Measurements from ENCODE around the gene RNF222.

RNF222 gene

GRCh38 chr17:8397636-8398035 is at the start of gene RNF222:
RNF222 (minus strand) TSS chr17:8397827; CDS start chr17:8393461, 4,366 bp downstream.
- no peak for DNase-seq

GRCh38 chr17:8445536-8445935 is 47.9 kb upstream of the RNF222 start:
- no peak for DNase-seq

DNA sequence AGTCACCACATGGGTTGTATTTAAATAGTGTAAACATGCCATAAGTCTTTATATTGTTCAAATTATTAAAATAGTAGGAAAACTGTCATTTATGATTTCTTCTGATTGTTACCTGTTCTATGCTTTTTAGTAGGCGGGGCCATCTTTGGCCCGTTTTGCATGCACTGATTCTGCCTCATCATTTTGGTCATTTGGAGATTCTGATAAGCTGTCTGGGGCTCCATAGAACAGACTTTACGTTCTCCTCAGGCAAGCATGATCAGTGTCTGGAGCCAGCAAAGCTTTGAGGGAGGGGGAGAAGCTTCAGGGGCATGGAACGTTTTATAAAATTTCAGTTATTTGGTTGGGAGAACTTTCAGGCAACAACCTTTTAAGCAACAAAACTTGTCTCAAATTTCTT is 46.9 kb upstream of the RNF222 start:
- no peak for DNase-seq

- no peak for DNase-seq
These were observed 46.1 kb upstream of the RNF222 start for GRCh38 chr17:8443756-8444155.

GRCh38 chr17:8442310-8442709 is 44.7 kb upstream of the RNF222 start:
- no peak for DNase-seq

DNA sequence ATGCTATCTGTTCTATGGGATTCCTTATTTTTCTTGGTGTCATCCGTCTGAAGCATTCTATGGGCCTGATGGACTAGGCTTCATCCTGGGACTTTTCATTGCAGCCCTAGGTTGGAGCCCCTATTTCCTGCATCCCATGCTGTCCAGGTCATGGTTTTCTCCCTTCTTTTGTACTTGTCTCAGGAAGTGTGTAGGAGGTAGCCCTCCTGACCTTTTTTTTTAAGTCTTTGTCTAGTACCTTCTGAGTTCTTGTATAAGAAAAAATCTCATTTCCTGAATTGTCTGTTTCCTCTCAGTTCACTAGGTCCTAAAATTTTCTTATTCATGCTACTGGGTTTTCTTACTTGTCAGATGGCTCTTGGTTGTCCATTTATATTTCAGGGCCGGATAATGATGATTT is 44.1 kb upstream of the RNF222 start:
- no peak for DNase-seq

DNA sequence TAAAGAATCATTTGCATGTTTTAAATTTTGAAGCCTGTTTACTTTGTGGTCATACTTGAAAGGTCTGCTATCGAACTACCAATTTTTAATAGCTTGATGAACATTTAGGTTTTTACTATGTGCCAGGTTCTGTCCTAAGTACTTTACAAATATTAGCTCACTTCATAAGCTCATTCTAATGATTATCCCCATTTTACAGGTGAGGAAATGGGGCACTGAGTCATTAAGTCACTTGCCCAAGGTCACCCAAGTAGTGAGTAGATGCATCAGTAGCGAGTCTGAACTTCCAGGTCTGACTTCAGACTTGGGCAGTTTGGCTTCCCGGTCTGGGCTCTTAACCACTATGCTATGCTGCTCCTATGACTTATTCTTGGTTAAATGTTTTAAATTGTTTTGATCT is 42.1 kb upstream of the RNF222 start:
- DNase-seq = no peak

- DNase-seq = no peak
These were observed 40.8 kb upstream of the RNF222 start for GRCh38 chr17:8438441-8438840.

- DNase-seq = no peak
These were observed 39.2 kb upstream of the RNF222 start for GRCh38 chr17:8436844-8437171.

GRCh38 chr17:8436169-8436843 is 38.7 kb upstream of the RNF222 start:
- DNase-seq = no peak

DNA sequence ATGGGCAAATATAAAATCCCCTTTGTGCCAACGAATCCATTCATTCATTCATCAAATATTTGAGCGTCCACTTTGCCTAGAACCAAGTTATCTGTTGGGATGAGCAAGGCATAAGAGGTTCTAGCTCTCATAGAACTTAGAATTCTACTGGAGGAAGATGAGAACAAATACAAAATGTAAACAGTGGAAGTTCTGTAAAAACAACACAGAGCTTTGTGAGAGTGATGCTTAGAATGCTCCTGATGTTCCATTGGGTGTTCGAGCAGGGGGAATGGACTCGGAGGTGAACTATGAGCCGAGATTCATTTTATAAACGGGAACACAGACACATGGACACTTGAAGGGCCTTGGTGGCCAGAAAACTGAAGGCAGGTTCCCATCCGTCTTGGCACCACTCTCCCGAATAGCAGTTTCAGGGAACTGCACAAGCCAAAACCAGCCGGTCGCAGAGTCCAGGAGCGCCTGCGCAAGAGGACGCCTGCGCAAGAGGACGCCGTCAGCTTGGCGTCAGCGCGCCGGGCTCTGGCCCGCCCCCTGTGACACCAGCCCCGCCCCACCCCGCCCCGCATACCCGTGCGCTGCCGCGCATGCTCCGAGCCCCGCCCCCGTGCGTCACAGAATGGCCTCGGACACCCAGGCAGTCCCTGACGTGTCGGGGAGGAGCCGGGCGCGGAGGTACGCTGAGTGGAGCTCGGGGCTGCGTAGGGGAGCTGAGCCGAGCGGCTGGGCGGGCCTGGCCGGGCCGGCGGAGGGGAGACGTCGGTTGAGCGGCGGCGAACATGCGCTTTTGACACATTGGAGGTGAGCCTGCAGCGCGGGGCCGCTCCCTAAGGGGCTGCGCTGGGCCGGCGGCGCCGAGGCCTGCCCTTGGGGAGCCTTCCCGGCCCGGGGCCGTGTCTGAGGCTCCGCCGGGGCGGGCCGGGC is 37.9 kb upstream of the RNF222 start, which contains the start of gene NDEL1:
NDEL1 (plus strand) TSS at position 640 of the 924 bp plus-strand sequence. CDS start 8,388 bp downstream, outside the sequence.
- DNase-seq = peak; percentile 97

- DNase-seq = peak; percentile 96
These were observed 33.3 kb upstream of the RNF222 start for GRCh38 chr17:8430966-8431365.

DNA sequence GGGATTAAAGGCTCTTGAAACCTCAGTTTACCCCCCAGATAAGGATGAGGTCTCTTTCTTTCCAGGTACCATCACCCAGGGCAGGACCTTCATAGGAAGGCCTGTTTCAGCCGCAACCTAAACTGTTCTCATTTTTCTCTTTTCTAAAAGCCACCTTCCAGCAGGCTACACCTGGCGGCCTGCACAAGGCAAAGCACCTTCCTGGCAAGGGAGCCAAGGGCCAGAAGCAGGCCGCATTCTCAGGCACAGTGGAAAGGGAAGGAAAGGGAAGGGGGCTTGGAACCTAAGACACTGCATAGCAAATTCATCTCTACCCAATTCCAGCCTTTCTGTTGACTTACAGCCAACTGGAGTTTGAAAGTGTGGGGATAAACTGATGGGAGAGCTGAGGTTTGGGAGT is 29.2 kb upstream of the RNF222 start:
- no peak for DNase-seq

- no peak for DNase-seq
These were observed 28.6 kb upstream of the RNF222 start for GRCh38 chr17:8426094-8426720.

DNA sequence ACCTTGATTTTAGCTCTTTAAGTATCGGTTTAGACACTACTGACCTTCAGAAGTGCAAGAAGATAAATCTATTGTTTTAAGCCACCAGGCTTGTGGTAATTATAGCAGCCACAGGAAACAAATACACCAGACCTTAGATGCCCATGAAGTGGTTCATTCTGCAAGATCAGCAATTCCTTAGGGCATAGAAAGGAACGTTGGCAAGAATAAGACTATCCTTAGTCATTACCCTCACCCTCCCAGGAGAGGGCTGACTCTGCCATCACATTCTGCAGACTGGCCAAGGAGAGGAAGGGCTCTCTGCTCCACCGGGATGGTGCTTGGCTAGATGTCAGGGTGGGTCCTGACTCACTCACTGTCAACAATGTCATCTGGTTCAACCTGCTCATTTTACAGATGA is 23.9 kb upstream of the RNF222 start:
- no peak for DNase-seq

DNA sequence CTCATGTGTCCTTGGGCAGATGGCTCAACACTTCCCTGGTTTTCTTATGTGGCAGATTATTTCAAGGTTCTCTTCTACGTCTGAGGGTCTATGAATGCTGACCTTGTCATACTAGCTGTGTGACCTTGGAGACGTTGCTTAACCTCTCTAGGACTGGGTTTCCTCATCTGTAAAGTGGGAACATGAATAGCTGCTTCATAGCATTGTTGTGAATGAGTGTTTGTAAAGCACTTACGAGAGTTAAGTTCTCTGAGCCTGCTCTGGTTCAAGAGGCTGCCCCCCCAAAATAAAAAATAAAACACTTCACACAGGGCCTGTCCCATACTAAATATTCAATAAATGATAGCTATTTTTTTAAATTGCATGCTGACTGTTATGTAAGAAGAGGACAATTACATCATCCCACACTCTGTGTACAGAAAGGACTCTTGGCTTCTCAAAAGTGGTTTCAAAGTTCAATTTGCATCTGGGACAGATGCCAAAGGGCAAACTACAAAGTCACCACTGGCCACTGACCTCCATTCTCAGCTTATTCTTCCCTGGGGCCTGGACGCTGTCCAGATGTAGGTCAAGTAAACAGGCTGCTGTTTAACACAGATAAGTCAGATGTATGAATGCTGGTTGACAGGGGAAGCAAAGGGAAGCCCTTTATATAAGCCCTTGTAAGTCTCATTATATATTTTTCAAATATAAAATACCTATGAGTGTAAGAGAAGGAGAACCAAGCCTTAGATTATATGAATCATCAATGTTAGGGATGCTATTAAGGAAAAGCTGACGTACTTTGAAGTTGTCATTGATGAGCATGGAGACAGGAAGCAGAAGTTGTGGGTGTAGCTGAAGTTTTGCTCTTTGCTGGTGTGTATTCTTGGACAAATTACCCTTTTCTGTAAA is 22.7 kb upstream of the RNF222 start:
- peak; percentile 17 for DNase-seq

DNA sequence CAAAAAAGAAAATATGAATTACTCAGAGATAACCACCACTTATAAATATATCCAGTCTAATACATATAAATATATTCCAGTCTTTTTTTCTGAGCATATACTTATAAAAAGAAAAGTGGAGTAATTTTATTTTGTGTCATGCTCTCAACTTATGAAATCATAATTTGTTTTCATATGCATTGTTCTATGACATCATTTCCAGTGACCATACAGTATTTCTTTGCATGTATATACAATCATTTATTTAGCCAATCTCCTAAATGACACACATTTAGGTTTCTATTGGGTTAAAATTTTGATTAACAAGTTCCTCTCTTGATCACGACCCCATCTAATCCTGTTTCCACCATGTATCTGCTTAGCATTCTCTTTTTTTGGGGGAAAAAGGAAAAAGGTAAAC is 21.7 kb upstream of the RNF222 start:
- DNase-seq = no peak

GRCh38 chr17:8418471-8418870 is 20.8 kb upstream of the RNF222 start:
- no peak for DNase-seq

- no peak for DNase-seq
These were observed 20.2 kb upstream of the RNF222 start for GRCh38 chr17:8417806-8418205.

DNA sequence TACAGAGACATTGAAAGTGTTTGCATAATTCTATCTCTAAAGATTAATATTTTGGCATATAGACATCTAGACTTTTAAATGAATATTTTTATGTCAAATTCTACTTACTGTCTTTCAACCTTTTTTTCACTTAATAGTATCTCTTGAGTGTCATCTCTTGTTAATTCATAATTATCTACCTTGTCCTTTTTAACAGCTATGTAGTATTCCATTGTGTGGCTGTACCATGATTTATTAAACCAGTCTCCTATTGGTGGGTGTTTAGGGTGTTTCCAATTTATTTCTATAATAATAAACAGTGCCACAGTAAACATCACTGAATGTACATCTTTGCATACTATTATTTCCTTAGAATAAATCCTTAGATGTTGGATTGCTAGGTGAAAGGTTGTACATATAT is 16.3 kb upstream of the RNF222 start:
- no peak for DNase-seq

DNA sequence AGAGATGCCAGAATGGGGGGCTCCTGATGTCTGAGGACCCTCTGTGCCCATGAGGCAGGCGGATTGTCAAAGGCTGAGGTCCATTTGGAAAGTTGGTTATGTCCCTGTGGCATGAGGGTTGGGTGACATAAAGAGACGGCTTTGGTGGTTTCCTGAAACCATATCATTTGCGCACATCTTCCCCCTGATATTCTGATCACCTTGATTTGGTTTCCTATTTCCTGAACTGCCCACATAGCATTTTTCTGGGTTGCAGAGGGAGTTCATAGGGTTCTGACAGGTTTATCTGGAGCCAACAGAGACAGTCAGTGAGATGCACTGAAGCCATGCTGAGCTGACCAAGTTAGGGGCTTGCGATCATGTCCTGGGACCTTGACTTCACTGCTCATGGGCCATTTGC is 15.7 kb upstream of the RNF222 start:
- DNase-seq = no peak

GRCh38 chr17:8412089-8412488 is 14.5 kb upstream of the RNF222 start:
- no peak for DNase-seq

- DNase-seq = no peak
These were observed 13.2 kb upstream of the RNF222 start for GRCh38 chr17:8410883-8411238.
